IMR-90 (cell line): ENCODE data around the gene IRS2. TPM values are rescaled to one million over a fixed set of nuclear protein-coding genes. Genes with fewer than 3 reads are reported as not detected.

Experiments
- ATAC-seq: fragments of 200-7000 bp; cut with Tn5 transposase; 2 replicates; pipeline ENCODE4 v1.9.1; 2020; ENCODE audit warnings: low read depth, mild to moderate bottlenecking, moderate library complexity
- BruUV-seq: library from RNA; stranded (reverse); fragments of 400-500 nt; replicated peaks from 2 replicates; lab custom pipeline; 2021; lab: Mats Ljungman, UMichigan
- CTCF ChIA-PET: fragments of 300-600 bp; formaldehyde crosslinking; extraction: SDS; loops from one replicate; lab custom pipeline; 2021; ENCODE audit warnings: antibody characterized with exemption; lab: Yijun Ruan, JAX
- POLR2A ChIA-PET: fragments of 300-600 bp; sonication (Branson Sonifier 250); formaldehyde crosslinking; loops from one replicate; lab custom pipeline; 2022; ENCODE audit warnings: antibody characterized with exemption; ENCODE audit not compliant: unreplicated experiment; lab: Charles Lee
- DNase-seq: peaks from one replicate; pipeline ENCODE4 v3.0.0; 2013
- H2AFZ ChIP-seq: replicated peaks from 2 replicates; pipeline ENCODE3; 2013; ENCODE audit warnings: low read length, mild to moderate bottlenecking; ENCODE audit not compliant: poor library complexity
- H2AK5ac ChIP-seq: 2 replicates; pipeline ENCODE4 v1.6.1; 2013; ENCODE audit warnings: low read depth, low read length, inconsistent platforms
- H2AK9ac ChIP-seq: replicated peaks from 2 replicates; pipeline ENCODE3; 2013; ENCODE audit warnings: mild to moderate bottlenecking, low read depth, low read length, moderate library complexity; ENCODE audit not compliant: poor library complexity
- H2BK120ac ChIP-seq: 2 replicates; pipeline ENCODE4 v1.6.1; 2013; ENCODE audit warnings: low read depth, low read length, inconsistent platforms
- H2BK15ac ChIP-seq: 3 replicates; pipeline ENCODE4 v1.6.1; 2013; ENCODE audit warnings: low read depth, low read length, inconsistent platforms
- H2BK20ac ChIP-seq: 2 replicates; pipeline ENCODE4 v1.6.1; 2013; ENCODE audit warnings: low read depth, mild to moderate bottlenecking, inconsistent platforms, low read length, moderate library complexity
- H2BK5ac ChIP-seq: 2 replicates; pipeline ENCODE4 v1.6.1; 2013; ENCODE audit warnings: mild to moderate bottlenecking, low read depth, low read length, inconsistent platforms; ENCODE audit not compliant: poor library complexity, severe bottlenecking
- H3K14ac ChIP-seq: replicated peaks from 2 replicates; pipeline ENCODE4 v1.6.1; 2013; ENCODE audit warnings: low read depth, low read length, inconsistent platforms
- H3K18ac ChIP-seq: 2 replicates; pipeline ENCODE4 v1.6.1; 2013; ENCODE audit warnings: low read depth, low read length, control low read depth
- H3K23ac ChIP-seq: 2 replicates; pipeline ENCODE4 v1.6.1; 2013; ENCODE audit warnings: low read depth, low read length, inconsistent platforms
- H3K27ac ChIP-seq: 2 replicates; pipeline ENCODE4 v1.5.1; 2013; ENCODE audit warnings: mild to moderate bottlenecking, control low read depth, low read length; ENCODE audit not compliant: insufficient read depth
- H3K27me3 ChIP-seq: 2 replicates; pipeline ENCODE4 v1.6.1; 2013; ENCODE audit warnings: low read length; ENCODE audit not compliant: control insufficient read depth, insufficient read depth
- H3K36me3 ChIP-seq: 2 replicates; pipeline ENCODE4 v1.6.1; 2013; ENCODE audit warnings: low read length, mixed read lengths; ENCODE audit not compliant: control insufficient read depth, insufficient read depth
- H3K4ac ChIP-seq: 2 replicates; pipeline ENCODE4 v1.6.1; 2013; ENCODE audit warnings: low read depth, low read length, inconsistent platforms
- H3K4me1 ChIP-seq: 2 replicates; pipeline ENCODE4 v1.6.1; 2013; ENCODE audit warnings: low read length, mixed read lengths; ENCODE audit not compliant: control insufficient read depth, insufficient read depth
- H3K4me2 ChIP-seq: 2 replicates; pipeline ENCODE4 v1.6.1; 2013; ENCODE audit warnings: low read depth, mild to moderate bottlenecking, control low read depth, low read length, moderate library complexity
- H3K4me3 ChIP-seq: 2 replicates; pipeline ENCODE4 v1.5.1; 2013; ENCODE audit warnings: low read depth, mild to moderate bottlenecking, control low read depth, low read length, moderate library complexity; ENCODE audit not compliant: insufficient read depth
- H3K56ac ChIP-seq: 2 replicates; pipeline ENCODE4 v1.6.1; 2013; ENCODE audit warnings: low read length, inconsistent platforms; ENCODE audit not compliant: insufficient read depth; ENCODE audit errors: extremely low read depth
- H3K79me1 ChIP-seq, 2 experiments: 2 replicates each; pipeline ENCODE4 v1.6.1; 2013; ENCODE audit warnings: low read length in 2 of 2, inconsistent platforms in 1 of 2, low read depth in 1 of 2
- H3K9ac ChIP-seq: 2 replicates; pipeline ENCODE4 v1.6.1; 2013; ENCODE audit warnings: low read depth, low read length, control low read depth
- H3K9me1 ChIP-seq: 2 replicates; pipeline ENCODE4 v1.6.1; 2013; ENCODE audit warnings: low read length, inconsistent platforms; ENCODE audit not compliant: insufficient read depth
- H3K9me3 ChIP-seq: 2 replicates; pipeline ENCODE4 v1.6.1; 2013; ENCODE audit warnings: low read length; ENCODE audit not compliant: control insufficient read depth, insufficient read depth
- H4K20me1 ChIP-seq: 2 replicates; pipeline ENCODE4 v1.6.1; 2013; ENCODE audit warnings: low read length, inconsistent platforms; ENCODE audit not compliant: insufficient read depth
- H4K5ac ChIP-seq: 2 replicates; pipeline ENCODE4 v1.6.1; 2013; ENCODE audit warnings: mild to moderate bottlenecking, low read depth, low read length, control low read depth
- H4K8ac ChIP-seq, 2 experiments: 2 replicates each; pipeline ENCODE4 v1.6.1; 2013; ENCODE audit warnings: low read depth in 2 of 2, low read length in 2 of 2, control low read depth in 1 of 2, inconsistent platforms in 1 of 2
- H4K91ac ChIP-seq: 2 replicates; pipeline ENCODE4 v1.6.1; 2013; ENCODE audit warnings: low read depth, low read length, inconsistent platforms; ENCODE audit not compliant: insufficient read depth
- POLR2A ChIP-seq: IDR thresholded peaks from 2 replicates; pipeline ENCODE4 v1.6.1; 2012; ENCODE audit warnings: mild to moderate bottlenecking, low read depth, low read length
- WGBS, 2 experiments: methylation state at CpG; one replicate each; pipeline versions ENCODE4 v1.1.5 to v1.1.7; 2013; ENCODE audit warnings: missing lambda C conversion rate in 2 of 2; ENCODE audit not compliant: insufficient read length in 1 of 2; ENCODE audit errors: extremely low coverage in 2 of 2; 5-methylcytosine and 5-hydroxymethylcytosine counted together
- dilution Hi-C: fragments of 300-500 bp; cut with HindIII; formaldehyde crosslinking; loops from one replicate; pipeline ENCODE4 v1.14.3; 2018; ENCODE audit warnings: low sequenced_read_pairs; ENCODE audit not compliant: unreplicated experiment
- in situ Hi-C: fragments of 300-500 bp; cut with MboI; formaldehyde crosslinking; loops from 3 replicates; pipeline ENCODE4 v1.14.3; 2019; ENCODE audit warnings: low sequenced_read_pairs, inconsistent platforms, mixed read lengths
- intact Hi-C: fragments of 100-400 bp; cut with micrococcal nuclease; formaldehyde crosslinking; loops from 2 replicates; pipeline ENCODE4 v1.10.0; 2022
- polyA plus RNA-seq, 3 experiments: library from polyadenylated mRNA; depleted of rRNA; stranded (reverse); fragments of >200 nt; gene quantifications; 2 replicates each; pipeline ENCODE4 v1.2.3, GENCODE V29; 2012; ENCODE audit warnings: low replicate concordance in 1 of 3
- total RNA-seq: library from RNA; depleted of rRNA; stranded (reverse); fragments of >200 nt; gene quantifications from 2 replicates; pipeline ENCODE4 v1.2.3, GENCODE V29; 2012
- TF ChIP-seq, protein P1 (sequence below): fragments of 150-350 bp; IDR thresholded peaks from 2 replicates; pipeline ENCODE4 v1.6.1; 2016; ENCODE audit warnings: low read depth, mild to moderate bottlenecking, low read length, moderate library complexity, borderline replicate concordance

The IRS2 gene
- total and polyA plus RNA-seq, 2 of the 4 experiments (the other 2 are of a cell fraction), result 0.36 to 1.4 TPM

DNA sequence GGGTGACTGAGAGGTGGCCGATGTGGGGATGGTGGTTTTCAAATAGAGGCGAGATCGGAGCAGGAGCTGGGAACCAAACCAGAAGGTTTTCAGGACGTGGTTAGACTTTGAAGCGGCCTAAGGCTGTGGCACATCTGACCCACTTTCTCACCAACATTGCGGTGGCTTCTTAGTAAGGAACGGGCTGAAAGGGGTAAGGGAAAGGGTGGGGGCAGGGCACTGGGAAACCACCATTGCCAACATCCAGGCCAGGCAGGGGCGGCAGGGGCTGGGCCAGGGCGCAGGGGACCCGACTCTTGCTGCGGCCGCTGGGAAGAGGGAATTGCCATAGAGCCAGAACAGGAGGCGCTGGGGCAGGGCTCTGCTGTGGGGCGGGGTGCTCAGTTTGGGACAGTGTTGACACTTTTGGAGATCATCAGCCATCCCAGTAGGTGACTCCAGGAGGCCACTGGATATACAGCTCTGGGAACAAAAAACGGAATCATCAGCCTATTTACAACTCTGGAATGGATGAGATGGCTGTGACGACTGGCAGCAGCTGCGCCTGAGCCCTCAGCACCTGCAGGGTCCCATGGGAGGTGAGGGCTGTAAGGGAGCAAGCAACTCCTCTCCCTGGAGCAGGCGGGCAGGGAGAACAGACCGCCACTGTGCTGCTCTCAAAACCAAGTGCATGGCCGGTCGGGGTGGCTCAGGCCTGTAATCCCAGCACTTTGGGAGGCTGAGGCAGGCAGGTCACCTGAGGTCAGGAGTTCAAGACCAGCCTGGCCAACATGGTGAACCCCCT is 52.2 kb downstream of the IRS2 start:
- no peak for TF ChIP-seq POLR2A
- TF ChIP-seq, protein P1, sequence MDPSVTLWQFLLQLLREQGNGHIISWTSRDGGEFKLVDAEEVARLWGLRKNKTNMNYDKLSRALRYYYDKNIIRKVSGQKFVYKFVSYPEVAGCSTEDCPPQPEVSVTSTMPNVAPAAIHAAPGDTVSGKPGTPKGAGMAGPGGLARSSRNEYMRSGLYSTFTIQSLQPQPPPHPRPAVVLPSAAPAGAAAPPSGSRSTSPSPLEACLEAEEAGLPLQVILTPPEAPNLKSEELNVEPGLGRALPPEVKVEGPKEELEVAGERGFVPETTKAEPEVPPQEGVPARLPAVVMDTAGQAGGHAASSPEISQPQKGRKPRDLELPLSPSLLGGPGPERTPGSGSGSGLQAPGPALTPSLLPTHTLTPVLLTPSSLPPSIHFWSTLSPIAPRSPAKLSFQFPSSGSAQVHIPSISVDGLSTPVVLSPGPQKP, result no peak
- Histone ChIP-seq H2BK5ac (no peak overlapping the region), H3K14ac (no peak overlapping the region), H3K4me2 (no peak overlapping the region), H2AFZ (no peak overlapping the region), H3K9ac (no peak overlapping the region), H4K5ac (no peak overlapping the region), H3K4me1 (no peaks in the 10 kb centered on the region), H2BK120ac (no peak overlapping the region), H4K20me1 (no peaks in the 10 kb centered on the region), H2AK5ac (no peak overlapping the region), H3K27me3 (peaks cover 16% of the 10 kb centered on the region), H3K79me1 (no peaks in the 10 kb centered on the region), H2BK20ac (no peak overlapping the region), H3K18ac (no peak overlapping the region), H3K4ac (no peak overlapping the region), H2BK15ac (no peak overlapping the region), H2AK9ac (no peak overlapping the region), H3K27ac (no peak overlapping the region), H3K36me3 (no peaks in the 10 kb centered on the region), H3K56ac (no peak overlapping the region), H4K8ac (no peak overlapping the region), H3K4me3 (no peak overlapping the region), H3K9me3 (peaks cover 2% of the 10 kb centered on the region; the same call in 1 of the 2 replicates), H3K23ac (no peak overlapping the region), H4K91ac (no peak overlapping the region), H3K9me1 (no peaks in the 10 kb centered on the region)
- CTCF ChIA-PET, result no interaction called here
- DNase-seq, result no peak
- ATAC-seq, result no peak
- in situ Hi-C loops, result no loop called here
- WGBS, 2 experiments, result 96% methylated on average over 4 of the region's 21 CpGs; no CpG with 5 or more reads in 1 of the 2 experiments
- intact Hi-C loops, result no loop called here
- dilution Hi-C loops, result no loop called here
- BruUV-seq, result no TSS peak
- POLR2A ChIA-PET, result no interaction called here
